VCaP (cell line): ENCODE results near the gene LPIN3.

Experiments used
- H3K27ac ChIP-seq: fragments of 450-650 bp; 2 replicates; pipeline ENCODE4 v1.5.1; 2017
- TF ChIP-seq, protein P1 (sequence below): fragments of 450-650 bp; conservative IDR thresholded peaks from 2 replicates; pipeline ENCODE4 v1.5.1; 2017; ENCODE audit warnings: mild to moderate bottlenecking, moderate library complexity

Gene LPIN3

DNA sequence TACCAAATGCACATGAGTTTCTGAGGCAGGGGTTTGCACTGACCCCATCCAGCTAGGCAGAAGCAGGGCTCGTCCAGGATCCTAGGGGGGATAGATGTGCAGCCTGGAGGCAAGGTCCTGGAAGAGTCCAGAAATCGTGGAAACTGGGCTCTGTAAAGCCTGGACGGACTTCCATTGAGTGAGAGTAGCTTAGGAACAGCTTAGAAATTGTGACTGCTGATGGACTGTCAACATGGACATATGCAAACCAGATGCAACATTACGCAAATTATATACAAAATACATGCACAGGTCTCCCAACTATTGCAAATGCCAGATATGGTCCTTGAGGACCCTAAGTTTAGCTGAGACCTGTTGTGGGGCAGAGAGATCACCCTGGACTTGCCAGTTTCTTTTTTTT lies 30.8 kb downstream of the LPIN3 start:
- H3K27ac ChIP-seq: no peak overlapping the region
- TF ChIP-seq, protein P1, sequence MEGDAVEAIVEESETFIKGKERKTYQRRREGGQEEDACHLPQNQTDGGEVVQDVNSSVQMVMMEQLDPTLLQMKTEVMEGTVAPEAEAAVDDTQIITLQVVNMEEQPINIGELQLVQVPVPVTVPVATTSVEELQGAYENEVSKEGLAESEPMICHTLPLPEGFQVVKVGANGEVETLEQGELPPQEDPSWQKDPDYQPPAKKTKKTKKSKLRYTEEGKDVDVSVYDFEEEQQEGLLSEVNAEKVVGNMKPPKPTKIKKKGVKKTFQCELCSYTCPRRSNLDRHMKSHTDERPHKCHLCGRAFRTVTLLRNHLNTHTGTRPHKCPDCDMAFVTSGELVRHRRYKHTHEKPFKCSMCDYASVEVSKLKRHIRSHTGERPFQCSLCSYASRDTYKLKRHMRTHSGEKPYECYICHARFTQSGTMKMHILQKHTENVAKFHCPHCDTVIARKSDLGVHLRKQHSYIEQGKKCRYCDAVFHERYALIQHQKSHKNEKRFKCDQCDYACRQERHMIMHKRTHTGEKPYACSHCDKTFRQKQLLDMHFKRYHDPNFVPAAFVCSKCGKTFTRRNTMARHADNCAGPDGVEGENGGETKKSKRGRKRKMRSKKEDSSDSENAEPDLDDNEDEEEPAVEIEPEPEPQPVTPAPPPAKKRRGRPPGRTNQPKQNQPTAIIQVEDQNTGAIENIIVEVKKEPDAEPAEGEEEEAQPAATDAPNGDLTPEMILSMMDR: no peak

- no peak overlapping the region for H3K27ac ChIP-seq
- TF ChIP-seq, protein P1: no peak
Measured at GRCh38 chr20:41373251-41373783, 32.7 kb downstream of the LPIN3 start.

DNA sequence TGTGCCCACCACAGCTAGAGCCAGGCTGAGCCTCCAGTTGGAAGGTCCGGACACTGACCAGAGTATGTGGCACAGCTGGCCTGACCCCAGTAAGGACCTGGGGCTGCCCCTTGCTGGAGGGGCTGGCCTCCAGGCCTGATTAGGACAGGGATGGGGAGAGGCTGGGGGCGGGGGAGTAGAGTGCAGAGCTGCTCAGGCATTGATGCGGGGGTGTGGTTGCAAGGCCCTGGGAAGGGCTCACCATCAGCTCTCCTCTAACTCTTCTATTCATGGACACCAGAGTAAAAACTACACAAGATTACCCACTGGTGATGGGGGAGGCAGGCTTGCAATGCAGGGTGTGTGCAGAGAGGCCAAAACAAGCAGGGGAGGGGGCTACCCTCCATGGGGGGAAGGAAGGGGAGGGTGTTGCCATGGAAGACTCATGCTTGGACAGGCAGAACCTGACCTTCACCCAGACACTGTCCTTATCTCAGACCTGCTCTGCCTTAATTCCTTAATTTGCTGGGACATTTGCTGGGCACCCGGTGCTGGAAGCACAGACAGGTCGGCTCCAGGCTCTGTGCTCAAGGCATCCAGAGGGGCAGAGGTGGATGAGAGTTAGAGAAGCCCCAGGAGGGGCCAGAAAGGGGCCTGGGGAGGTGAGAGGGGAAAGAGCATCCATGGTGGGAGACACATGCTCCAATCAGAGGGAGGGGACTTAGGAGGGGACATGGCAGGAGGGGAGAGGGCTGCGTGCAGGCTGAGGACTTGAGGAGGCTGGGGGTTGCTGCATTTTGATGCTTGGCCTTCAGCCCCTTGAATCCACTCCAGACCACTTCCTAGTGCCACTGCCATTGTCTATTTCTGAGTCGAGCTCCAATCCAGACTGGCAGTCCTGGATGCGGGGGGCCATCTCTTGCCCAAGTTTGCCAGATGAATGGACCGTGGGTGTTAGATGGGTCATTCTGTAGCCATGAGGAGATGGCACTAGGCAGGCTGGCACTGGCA lies 33.6 kb downstream of the LPIN3 start:
- TF ChIP-seq, protein P1: no peak
- no peak overlapping the region for H3K27ac ChIP-seq

- no peak overlapping the region for H3K27ac ChIP-seq
Measured at GRCh38 chr20:41375846-41376245, 35.2 kb downstream of the LPIN3 start.

GRCh38 chr20:41376349-41376748 lies 35.7 kb downstream of the LPIN3 start:
- H3K27ac ChIP-seq: no peak overlapping the region
- TF ChIP-seq, protein P1: no peak

More at GRCh38 chr20:41375846-41376245, 35.2 kb downstream of the LPIN3 start:
- TF ChIP-seq, protein P1: no peak

DNA sequence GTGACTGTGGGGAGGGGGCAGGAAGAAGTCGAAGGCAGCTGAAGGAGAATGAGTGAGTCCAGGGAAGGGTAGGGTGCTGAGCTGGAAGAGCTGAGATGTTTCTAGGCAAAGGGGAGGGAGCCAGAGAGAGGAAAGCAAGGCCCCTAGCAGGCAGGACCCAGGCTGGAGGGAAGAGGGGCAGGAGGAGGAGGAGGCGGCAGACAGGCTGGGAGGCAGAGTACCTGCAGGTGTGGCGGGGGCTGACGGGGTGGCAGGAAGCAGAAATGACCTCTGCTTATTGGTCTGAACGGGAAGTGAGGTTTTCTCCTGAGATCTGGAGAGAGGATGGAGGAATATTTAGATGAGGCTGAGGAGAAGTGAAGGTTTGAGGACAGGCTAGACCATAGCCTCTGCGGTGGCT lies 36.7 kb downstream of the LPIN3 start:
- H3K27ac ChIP-seq: no peak overlapping the region
- TF ChIP-seq, protein P1: no peak

GRCh38 chr20:41379551-41379950 lies 38.9 kb downstream of the LPIN3 start:
- no peak overlapping the region for H3K27ac ChIP-seq
- TF ChIP-seq, protein P1: no peak
